HepG2 (cell line): ENCODE measurements around the gene UQCC2. TPM values are rescaled to one million over a fixed set of nuclear protein-coding genes. Genes with fewer than 3 reads are reported as not detected.
A peak's percentile ranks its signal among the peaks of the same experiment; 100 is the strongest.

ENCODE experiments used
- ATAC-seq: fragments of 200-7000 bp; cut with Tn5 transposase; 3 replicates; pipeline ENCODE4 v1.9.1; 2020; ENCODE audit warnings: mild to moderate bottlenecking, moderate library complexity
- BruUV-seq: library from RNA; stranded (reverse); fragments of 400-500 nt; replicated peaks from 2 replicates; lab custom pipeline; 2021; lab: Mats Ljungman, UMichigan
- CTCF ChIA-PET: fragments of 300-600 bp; formaldehyde crosslinking; extraction: SDS; loops from one replicate; lab custom pipeline; 2021; ENCODE audit warnings: low total read pairs, inconsistent platforms, low intra/inter-chr PET ratio; lab: Yijun Ruan, JAX
- POLR2A ChIA-PET: fragments of 350-600 bp; sonication (Branson Sonifier 250); formaldehyde crosslinking; loops from one replicate; lab custom pipeline; 2020; ENCODE audit warnings: antibody characterized with exemption, inconsistent platforms; lab: Yijun Ruan, JAX
- DNase-seq: peaks from one replicate; pipeline ENCODE4 v3.0.0-alpha.2; 2015; ENCODE audit warnings: low spot score
- FAIRE-seq: peaks from 3 replicates; lab custom pipeline; 2011; peaks lifted over from hg19 to GRCh38; lab: Jason Lieb, UNC
- H2AFZ ChIP-seq: one replicate; pipeline ENCODE4 v1.6.1; 2011; ENCODE audit warnings: low read length, inconsistent platforms
- H3K27ac ChIP-seq: fragments of 300-600 bp; 3 replicates; pipeline ENCODE4 v1.8.0; 2011; ENCODE audit warnings: mixed run types, mild to moderate bottlenecking, mixed read lengths, low read length, inconsistent platforms; ENCODE audit not compliant: insufficient read depth; ENCODE audit errors: extremely low read length
- H3K27me3 ChIP-seq, 2 experiments: fragments of 200-600 bp in 1 of 2; 2 replicates in 1 of 2; 3 replicates in 1 of 2; pipeline versions ENCODE4 v1.6.0 to v1.8.0; 2011; ENCODE audit warnings: low read length in 2 of 2, mild to moderate bottlenecking in 2 of 2, moderate library complexity in 2 of 2, inconsistent platforms in 1 of 2; ENCODE audit not compliant: insufficient read depth in 2 of 2, control insufficient read depth in 1 of 2
- H3K36me3 ChIP-seq, 2 experiments: fragments of 200-600 bp in 1 of 2; replicated peaks in 1 of 2; 2 replicates in 1 of 2; 3 replicates in 1 of 2; pipeline versions ENCODE4 v1.5.1 to v1.8.0; 2011; ENCODE audit warnings: low read length in 2 of 2, inconsistent platforms in 1 of 2; ENCODE audit not compliant: insufficient read depth in 2 of 2, control insufficient read depth in 1 of 2
- H3K4me1 ChIP-seq: 2 replicates; pipeline ENCODE4 v1.5.1; 2012; ENCODE audit warnings: low read length, inconsistent platforms; ENCODE audit not compliant: insufficient read depth
- H3K4me2 ChIP-seq: 2 replicates; pipeline ENCODE4 v1.6.0; 2011; ENCODE audit warnings: low read depth, low read length, inconsistent platforms
- H3K4me3 ChIP-seq, 3 experiments: fragments of 200-600 bp in 1 of 3; sonication (generic), shearing (Covaris generic) in 1 of 3; replicated peaks in 1 of 3; 2 replicates each; pipeline ENCODE4 v1.5.1; 2011 to 2016; ENCODE audit warnings: low read length in 3 of 3, inconsistent platforms in 2 of 3, low read depth in 2 of 3, mild to moderate bottlenecking in 2 of 3, control low read depth in 1 of 3, mixed read lengths in 1 of 3; ENCODE audit not compliant: insufficient read depth in 1 of 3
- H3K79me2 ChIP-seq: one replicate; pipeline ENCODE4 v1.6.1; 2011; ENCODE audit warnings: low read length, inconsistent platforms; ENCODE audit not compliant: insufficient read depth
- H3K9ac ChIP-seq: 2 replicates; pipeline ENCODE4 v1.6.0; 2011; ENCODE audit warnings: mild to moderate bottlenecking, low read depth, low read length, inconsistent platforms; ENCODE audit not compliant: insufficient read depth
- H3K9me3 ChIP-seq: 2 replicates; pipeline ENCODE4 v1.5.1; 2012; ENCODE audit warnings: mild to moderate bottlenecking, low read length
- H4K20me1 ChIP-seq: 2 replicates; pipeline ENCODE4 v1.6.0; 2011; ENCODE audit warnings: inconsistent platforms, mild to moderate bottlenecking, low read length, moderate library complexity; ENCODE audit not compliant: insufficient read depth
- CC2D1A ChIP-seq: sonication (generic); formaldehyde crosslinking; IDR thresholded peaks from 2 replicates; pipeline ENCODE4 v1.8.1; 2023; ENCODE audit warnings: mild to moderate bottlenecking, missing genetic modification reagents
- DRAP1 ChIP-seq: IDR thresholded peaks from 2 replicates; pipeline ENCODE4 v1.6.1; 2016; ENCODE audit warnings: missing genetic modification reagents, missing compliant biosample characterization
- ETV6 ChIP-seq: sonication (generic); formaldehyde crosslinking; conservative IDR thresholded peaks from 2 replicates; pipeline ENCODE4 v1.4.0; 2020; ENCODE audit warnings: missing genetic modification reagents
- MTA3 ChIP-seq: sonication (generic); formaldehyde crosslinking; IDR thresholded peaks from 2 replicates; pipeline ENCODE4 v1.4.0; 2020; ENCODE audit warnings: missing genetic modification reagents
- PBX2 ChIP-seq: IDR thresholded peaks from 2 replicates; pipeline ENCODE4 v1.6.1; 2016; ENCODE audit warnings: control low read depth
- PRMT3 ChIP-seq: sonication (generic); formaldehyde crosslinking; IDR thresholded peaks from 2 replicates; pipeline ENCODE4 v1.8.1; 2022; ENCODE audit warnings: low read depth, mild to moderate bottlenecking, moderate library complexity, missing genetic modification reagents, borderline replicate concordance
- RFXANK ChIP-seq: IDR thresholded peaks from 2 replicates; pipeline ENCODE4 v1.6.1; 2016
- SALL1 ChIP-seq: sonication (generic); formaldehyde crosslinking; IDR thresholded peaks from 2 replicates; pipeline ENCODE4 v1.8.0; 2022; ENCODE audit warnings: mild to moderate bottlenecking, missing genetic modification reagents
- YY1 ChIP-seq: IDR thresholded peaks from 2 replicates; pipeline ENCODE4 v1.6.1; 2011; ENCODE audit warnings: low read length, low read depth, moderate library complexity, mild to moderate bottlenecking; ENCODE audit not compliant: insufficient read depth, insufficient replicate concordance
- ZNF552 ChIP-seq: sonication (generic); formaldehyde crosslinking; IDR thresholded peaks from 2 replicates; pipeline ENCODE4 v1.9.0; 2022; ENCODE audit warnings: missing genetic modification reagents, mild to moderate bottlenecking, borderline replicate concordance
- ZNF605 ChIP-seq: sonication (generic); formaldehyde crosslinking; IDR thresholded peaks from 2 replicates; pipeline ENCODE4 v1.8.0; 2022; ENCODE audit warnings: mild to moderate bottlenecking, missing genetic modification reagents
- WGBS: methylation state at CpG from one replicate; pipeline ENCODE4 v1.1.6; 2017; ENCODE audit warnings: low lambda C conversion rate; 5-methylcytosine and 5-hydroxymethylcytosine counted together
- in situ Hi-C: cut with HindIII; loops from 2 replicates; pipeline ENCODE4 v1.10.0; 2017; ENCODE audit warnings: low pct_unique_long_range_greater_than_20kb; ENCODE audit not compliant: extremely low pct_ligation_motif_present
- intact Hi-C: fragments of 100-400 bp; cut with micrococcal nuclease; formaldehyde crosslinking; loops from one replicate; pipeline ENCODE4 v1.10.0; 2022; ENCODE audit not compliant: unreplicated experiment
- polyA plus RNA-seq, 8 experiments: library from polyadenylated mRNA; depleted of rRNA in 3 of 8; stranded (reverse) in 7 of 8; unstranded in 1 of 8; fragments of >200 nt; fragmentation: Illumina TruSeq in 4 of 8; extraction: Trizol in 4 of 8; gene quantifications; 2 replicates each; pipeline versions ENCODE4 v1.2.1 to v1.2.3, GENCODE V29; 2011 to 2016; ENCODE audit warnings: low read depth in 4 of 8, missing spikeins in 1 of 8, mixed read lengths in 1 of 8; ENCODE audit not compliant: insufficient read depth in 1 of 8
- total RNA-seq, 5 experiments: library from RNA; depleted of rRNA; stranded (reverse); fragments of >200 nt; fragmentation: Illumina TruSeq; extraction: Trizol; gene quantifications; 2 replicates each; pipeline ENCODE4 v1.2.3, GENCODE V29; 2016; ENCODE audit warnings: low read depth in 1 of 5
- TF ChIP-seq, protein P1 (sequence below): sonication (generic); formaldehyde crosslinking; IDR thresholded peaks from 2 replicates; pipeline ENCODE4 v1.4.0; 2020; ENCODE audit warnings: missing genetic modification reagents
- TF ChIP-seq, protein P2 (sequence below): sonication (generic); formaldehyde crosslinking; IDR thresholded peaks from 2 replicates; pipeline ENCODE4 v1.8.0; 2022; ENCODE audit warnings: missing genetic modification reagents, mild to moderate bottlenecking, inconsistent platforms, borderline replicate concordance

Gene UQCC2
- total and polyA plus RNA-seq, 2 of the 13 experiments (the other 11 are each of a cell fraction or from before 2014, with no cell fraction given) = 82.4 to 238 TPM

DNA sequence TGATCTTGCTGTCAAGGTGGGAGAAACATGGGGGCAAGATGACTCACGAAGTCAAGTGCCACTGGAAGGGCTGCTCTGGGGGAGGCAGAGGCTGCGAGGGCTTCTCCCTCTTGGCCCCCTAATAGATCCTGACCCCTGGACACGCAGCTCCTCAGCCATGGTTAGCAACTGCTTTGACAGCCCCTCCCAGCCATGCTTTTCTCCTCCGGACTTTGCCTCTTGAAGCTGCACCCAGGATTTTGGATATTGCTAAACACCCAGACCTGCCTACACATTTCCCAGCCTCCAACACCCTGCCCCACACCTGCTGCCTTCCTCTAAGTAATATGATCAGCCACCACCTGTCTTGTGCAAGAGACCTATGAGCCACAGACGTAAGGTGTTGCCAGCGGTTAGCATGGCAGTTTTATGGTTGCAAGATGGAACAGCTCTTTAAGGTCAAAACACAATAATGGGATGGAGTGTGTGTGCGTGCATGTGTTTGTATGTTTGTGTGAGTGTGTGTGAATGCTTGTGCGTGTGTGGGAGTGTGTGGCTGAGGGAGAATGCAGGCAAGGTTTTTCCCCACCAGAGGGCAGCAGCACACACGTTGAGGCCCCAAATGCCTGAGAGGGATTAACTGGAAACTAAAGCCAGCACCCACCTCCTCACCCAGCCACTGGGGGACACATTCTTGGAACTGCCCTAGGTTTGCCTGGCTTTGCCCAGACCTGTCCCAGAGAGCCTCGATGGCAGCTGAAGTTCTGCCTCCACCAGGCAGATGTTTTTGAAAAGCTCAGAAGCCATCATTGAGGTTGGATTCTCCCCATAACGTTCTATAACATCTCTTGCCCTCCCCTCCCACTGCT lies 32.7 kb upstream of the UQCC2 start (continued):
- peak; percentile 41 for TF ChIP-seq YY1
- TF ChIP-seq, protein P1, sequence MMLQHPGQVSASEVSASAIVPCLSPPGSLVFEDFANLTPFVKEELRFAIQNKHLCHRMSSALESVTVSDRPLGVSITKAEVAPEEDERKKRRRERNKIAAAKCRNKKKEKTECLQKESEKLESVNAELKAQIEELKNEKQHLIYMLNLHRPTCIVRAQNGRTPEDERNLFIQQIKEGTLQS (CRISPR knock-in tag) = 0 out of 2 replicates have a peak, but pooled peaks have one; percentile 49

DNA sequence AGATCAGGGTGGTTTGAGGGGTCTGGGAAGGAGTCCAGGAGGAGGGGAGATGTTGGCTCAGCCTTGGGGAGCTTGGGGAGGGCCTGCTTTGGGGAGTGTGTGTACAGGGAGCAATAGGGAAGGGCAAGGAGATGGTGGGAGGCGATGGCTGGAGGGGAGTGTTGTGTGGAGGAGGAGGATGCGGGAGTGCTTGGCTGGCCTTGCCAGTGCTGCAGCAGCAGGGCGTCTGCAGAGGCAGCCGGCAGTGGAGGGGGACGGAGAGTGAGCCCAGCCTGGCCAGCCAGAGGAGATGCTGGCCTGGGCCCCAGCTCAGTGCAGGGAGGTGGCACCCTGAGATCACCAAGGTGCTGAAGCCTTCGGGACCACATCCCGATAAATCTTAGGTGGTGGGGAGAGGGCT lies 31.3 kb upstream of the UQCC2 start:
- in situ Hi-C loops = no loop called here
- no peaks in the 10 kb centered on the region for H3K9me3 ChIP-seq
- H3K27ac ChIP-seq = no peak overlapping the region
- ATAC-seq (no peak), DNase-seq (no peak), FAIRE-seq (no peak)
- no peaks in the 10 kb centered on the region for H3K79me2 ChIP-seq
- no peaks in the 10 kb centered on the region for H3K36me3 ChIP-seq
- BruUV-seq = no TSS peak
- no peak overlapping the region for H3K4me3 ChIP-seq
- H2AFZ ChIP-seq = no peak overlapping the region
- H3K9ac ChIP-seq = no peak overlapping the region
- H4K20me1 ChIP-seq = no peaks in the 10 kb centered on the region
- intact Hi-C loops = no loop called here
- no peak overlapping the region for H3K4me2 ChIP-seq
- CTCF ChIA-PET = interaction anchor here (5.7 kb wide), 1 partner anchor 20 kb away, joined by 77 read pairs; no protein-coding TSS in a partner anchor
- peaks cover 53% of the 10 kb centered on the region for H3K4me1 ChIP-seq
- peaks cover under 1 to 26% of the 10 kb centered on the region in 2 experiments; a peak in 4 of 5 replicates for H3K27me3 ChIP-seq
- 82% methylated on average over 7 of the region's 7 CpGs for WGBS
- POLR2A ChIA-PET = interaction anchor here (4.5 to 4.6 kb wide), 2 partner anchors 18 to 32 kb away, joined by 34 to 48 read pairs; partner anchors contain the start of gene UQCC2
- no peak for TF ChIP-seq PBX2 (CRISPR knock-in tag)
- no peak for TF ChIP-seq SALL1
- TF ChIP-seq, protein P2, sequence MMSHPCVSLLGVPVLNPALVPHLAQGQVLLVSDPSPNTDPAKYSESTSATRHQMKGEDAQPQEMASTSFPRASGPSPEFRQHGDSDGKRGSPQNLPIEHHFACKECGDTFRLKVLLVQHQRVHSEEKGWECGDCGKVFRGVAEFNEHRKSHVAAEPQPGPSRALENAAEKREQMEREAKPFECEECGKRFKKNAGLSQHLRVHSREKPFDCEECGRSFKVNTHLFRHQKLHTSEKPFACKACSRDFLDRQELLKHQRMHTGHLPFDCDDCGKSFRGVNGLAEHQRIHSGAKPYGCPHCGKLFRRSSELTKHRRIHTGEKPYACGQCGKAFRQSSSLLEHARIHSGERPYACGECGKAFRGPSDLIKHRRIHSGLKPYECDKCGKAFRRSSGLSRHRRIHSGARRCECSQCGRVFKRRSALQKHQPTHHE (CRISPR knock-in tag) = no peak
- TF ChIP-seq PRMT3 = no peak
- TF ChIP-seq CC2D1A = no peak
- no peak for TF ChIP-seq MTA3 (CRISPR knock-in tag)
- TF ChIP-seq ZNF552 (CRISPR knock-in tag) = no peak
- no peak for TF ChIP-seq ETV6 (CRISPR knock-in tag)
- TF ChIP-seq ZNF605 (CRISPR knock-in tag) = no peak
- TF ChIP-seq DRAP1 = no peak
- TF ChIP-seq RFXANK (CRISPR knock-in tag) = no peak
